ENCODE data around the gene SYK.

Gene SYK

GRCh38 chr9:90825586-90825985 lies 24.0 kb downstream of the SYK start:
- ATAC-seq (no peak), DNase-seq (no peak)

GRCh38 chr9:90826326-90827020 lies 24.9 kb downstream of the SYK start:
- ATAC-seq = no peak
- no peak for DNase-seq

- DNase-seq (no peak), ATAC-seq (no peak)
Observed at GRCh38 chr9:90827181-90827871, 25.7 kb downstream of the SYK start.

GRCh38 chr9:90830051-90830450 lies 28.4 kb downstream of the SYK start:
- ATAC-seq = no peak

GRCh38 chr9:90830977-90831376 lies 29.4 kb downstream of the SYK start:
- ATAC-seq = no peak

More at GRCh38 chr9:90830051-90830450, 28.4 kb downstream of the SYK start:
- no peak for DNase-seq

GRCh38 chr9:90832261-90832660 lies 30.6 kb downstream of the SYK start:
- ATAC-seq (no peak), DNase-seq (no peak)

More at GRCh38 chr9:90830977-90831376, 29.4 kb downstream of the SYK start:
- DNase-seq = no peak

GRCh38 chr9:90834828-90835595 lies 33.4 kb downstream of the SYK start:
- DNase-seq (no peak), ATAC-seq (no peak)

- DNase-seq = no peak
- ATAC-seq = no peak
Observed at GRCh38 chr9:90836411-90837080, 34.9 kb downstream of the SYK start.

- ATAC-seq = no peak
- DNase-seq = no peak
Observed at GRCh38 chr9:90838098-90838497, 36.5 kb downstream of the SYK start.

- DNase-seq (no peak), ATAC-seq (no peak)
Observed at GRCh38 chr9:90838581-90839154, 37.0 kb downstream of the SYK start.

GRCh38 chr9:90839183-90839728 lies 37.6 kb downstream of the SYK start:
- no peak for ATAC-seq
- no peak for DNase-seq

GRCh38 chr9:90840696-90841095 lies 39.1 kb downstream of the SYK start:
- DNase-seq (no peak), ATAC-seq (no peak)

GRCh38 chr9:90841213-90841612 lies 39.6 kb downstream of the SYK start:
- ATAC-seq = no peak
- no peak for DNase-seq

- DNase-seq (no peak), ATAC-seq (no peak)
Observed at GRCh38 chr9:90841615-90842014, 40.0 kb downstream of the SYK start.

GRCh38 chr9:90842176-90842777 lies 40.7 kb downstream of the SYK start:
- DNase-seq = no peak
- ATAC-seq = no peak

- no peak for ATAC-seq
- DNase-seq = no peak
Observed at GRCh38 chr9:90842996-90843395, 41.4 kb downstream of the SYK start.

GRCh38 chr9:90843525-90843924 lies 41.9 kb downstream of the SYK start:
- DNase-seq (no peak), ATAC-seq (no peak)

- DNase-seq (no peak), ATAC-seq (no peak)
Observed at GRCh38 chr9:90844326-90844725, 42.7 kb downstream of the SYK start.

GRCh38 chr9:90846770-90847419 lies 45.3 kb downstream of the SYK start:
- no peak for DNase-seq
- no peak for ATAC-seq

- no peak for ATAC-seq
Observed at GRCh38 chr9:90847971-90848370, 46.4 kb downstream of the SYK start.

GRCh38 chr9:90848866-90849265 lies 47.2 kb downstream of the SYK start:
- DNase-seq (no peak), ATAC-seq (no peak)

More at GRCh38 chr9:90847971-90848370, 46.4 kb downstream of the SYK start:
- DNase-seq = no peak

Data from stimulated activated naive CD8-positive, alpha-beta T cell treated with anti-CD3 and anti-CD28 coated beads, Interleukin-15, Interleukin-2, amounts not matched to agents 100 U/mL and 50 U/mL, for 24 hours (primary cell).